GM19452 (cell line): Measurements from ENCODE around the gene RPL9.
"Not testable (repeated sequence)": the region's sequence is repeated elsewhere in the genome, so short reads cannot be mapped to it uniquely, and the experiment has no call there.

Source experiments
- ATAC-seq: cut with Tn5 transposase; IDR thresholded peaks from one replicate; pipeline ENCODE4 v1.9.1; 2021; ENCODE audit not compliant: unreplicated experiment

RPL9 gene

DNA sequence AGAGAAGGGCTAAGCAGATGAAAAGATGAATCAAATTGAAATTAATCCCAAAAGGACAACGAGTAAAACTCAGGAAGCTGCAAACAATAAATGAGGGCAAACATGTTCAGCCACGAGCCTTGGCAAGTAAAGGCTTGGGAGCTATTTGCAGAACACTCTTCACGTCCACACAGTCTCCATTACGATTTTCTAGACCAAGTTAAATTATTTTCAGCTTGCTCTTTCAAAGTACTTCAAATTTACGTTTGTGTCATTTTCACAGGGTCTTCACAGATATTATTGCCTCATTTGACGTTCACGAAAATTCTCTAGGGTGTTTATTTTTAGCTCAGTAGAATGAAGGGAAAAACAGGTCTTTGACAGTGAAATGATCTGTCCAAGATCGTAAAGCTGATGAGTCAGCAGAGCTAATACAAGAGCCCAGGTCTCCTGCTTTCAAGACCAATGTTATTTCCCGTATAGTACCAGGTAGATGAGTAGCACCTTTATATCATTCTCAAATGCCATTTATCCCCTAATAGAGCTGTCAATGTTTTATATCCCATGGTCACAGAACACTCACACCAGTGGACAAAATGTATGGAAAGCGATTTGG is 31.1 kb downstream of the RPL9 start:
- ATAC-seq = no peak

DNA sequence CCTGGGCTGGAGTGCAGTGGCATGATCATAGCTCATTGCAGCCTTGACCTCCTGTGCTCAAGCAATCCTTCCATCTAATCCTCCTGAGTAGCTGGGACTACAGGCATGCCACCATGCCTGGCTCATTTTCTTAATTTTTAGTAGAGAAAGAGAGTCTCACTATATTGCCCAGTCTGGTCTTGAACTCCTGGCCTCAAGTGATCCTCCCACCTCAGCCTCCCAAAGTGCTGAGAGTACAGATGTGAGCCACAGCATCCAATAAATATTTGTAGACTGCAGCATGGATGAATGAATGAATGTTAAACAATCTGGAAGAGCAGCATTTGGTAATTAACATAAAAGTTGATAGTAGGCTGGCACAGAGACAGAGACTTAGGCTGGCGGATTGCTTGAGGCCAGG is 32.0 kb downstream of the RPL9 start:
- ATAC-seq = no peak

DNA sequence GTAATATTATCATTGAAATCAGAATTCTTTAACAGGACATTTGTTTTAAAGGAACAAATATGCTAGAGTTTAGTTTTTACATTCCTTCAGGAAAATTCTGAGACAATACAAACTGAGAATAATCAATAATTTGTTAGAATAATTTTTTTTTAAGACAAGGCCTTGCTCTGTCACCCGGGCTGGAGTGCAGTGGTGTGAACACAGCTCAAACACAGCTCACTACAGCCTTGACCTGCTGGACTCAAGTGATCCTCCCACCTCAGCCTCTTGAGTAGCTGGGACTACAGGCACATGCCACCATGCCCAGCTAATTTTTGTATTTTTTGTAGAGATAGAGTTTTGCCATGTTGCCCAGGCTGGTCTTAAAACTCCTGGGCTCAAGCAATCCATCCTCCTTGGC is 33.4 kb downstream of the RPL9 start:
- ATAC-seq = not testable (repeated sequence)

DNA sequence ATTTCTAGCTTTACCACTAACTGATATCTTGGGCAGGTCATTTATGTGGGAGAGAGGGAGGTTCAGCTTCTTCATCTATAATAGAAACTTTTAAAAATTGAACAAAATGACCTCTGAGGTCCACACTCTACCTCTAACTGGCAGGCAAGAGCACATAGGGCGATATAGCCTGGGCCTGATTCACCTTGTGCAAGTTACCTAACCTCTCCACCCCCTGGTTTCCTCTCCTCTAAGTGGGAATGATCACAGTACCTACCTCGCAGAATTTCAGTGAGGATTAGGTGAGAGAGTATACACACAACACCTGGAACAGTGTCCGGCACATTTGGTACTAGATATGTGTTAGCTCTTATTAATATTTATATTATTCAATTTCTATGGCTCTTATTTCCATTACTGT is 36.5 kb downstream of the RPL9 start:
- no peak for ATAC-seq

DNA sequence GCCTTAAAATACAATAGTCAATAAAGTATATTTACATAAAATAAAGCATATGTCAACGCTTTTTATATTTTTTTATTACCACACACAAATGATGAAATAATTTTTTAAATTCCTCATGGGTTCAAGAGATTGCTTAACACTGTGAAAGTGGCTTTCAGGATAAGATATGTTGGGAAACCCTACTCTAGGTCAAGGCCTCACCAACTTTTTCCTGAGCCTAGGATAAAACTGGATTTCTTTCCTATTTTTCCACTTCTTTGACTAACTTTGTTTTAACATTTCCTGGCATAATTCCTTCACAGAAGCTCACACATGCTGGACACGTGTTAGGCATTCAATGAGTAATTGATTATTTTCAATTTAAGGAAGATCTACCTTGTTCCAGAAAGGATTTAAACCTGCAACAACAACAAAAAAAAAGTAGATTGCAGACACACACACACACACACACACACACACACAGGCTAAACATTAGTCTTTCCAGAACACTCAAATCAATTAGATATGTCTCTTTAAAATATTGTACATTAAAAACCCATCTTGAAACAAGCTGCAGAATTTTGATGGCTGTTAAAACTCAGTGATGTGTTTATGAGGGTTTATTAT is 42.9 kb downstream of the RPL9 start:
- no peak for ATAC-seq

DNA sequence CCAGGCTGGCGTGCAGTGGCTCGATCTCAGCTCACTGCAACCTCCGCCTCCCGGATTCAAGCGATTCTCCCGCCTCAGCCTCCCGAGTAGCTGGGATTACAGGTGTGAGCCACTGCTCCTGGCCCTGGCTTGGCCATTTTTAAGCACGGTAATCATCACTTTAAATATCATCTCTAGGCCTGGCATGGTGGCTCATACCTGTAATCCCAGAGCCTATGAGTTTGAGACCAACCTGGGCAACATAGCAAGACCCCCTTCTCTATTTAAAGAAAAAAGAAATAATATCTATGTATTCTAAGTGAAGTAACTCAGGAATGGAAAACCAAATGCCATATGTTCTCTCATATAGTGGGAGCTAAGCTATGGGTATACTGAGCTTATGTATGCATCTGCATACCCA is 47.2 kb downstream of the RPL9 start:
- ATAC-seq = not testable (repeated sequence)

DNA sequence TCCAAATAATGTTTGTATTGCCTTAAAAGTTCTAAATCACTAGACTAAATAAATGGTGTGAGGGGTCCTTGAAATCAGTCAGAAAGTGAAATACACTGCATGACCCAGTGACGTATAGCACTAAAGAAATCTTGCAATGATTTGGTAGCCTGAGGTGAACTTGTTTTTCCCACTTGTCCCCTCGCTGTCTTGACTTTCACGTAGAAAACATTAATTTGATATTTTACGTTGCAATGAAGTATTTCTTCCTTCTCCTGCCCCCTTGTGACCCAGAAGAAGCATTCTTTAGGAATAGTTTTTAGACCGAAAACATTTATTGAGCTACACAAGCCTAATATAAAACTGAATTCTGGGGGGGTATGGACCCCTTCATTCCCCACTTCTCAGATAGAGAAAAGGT is 48.3 kb downstream of the RPL9 start:
- no peak for ATAC-seq

DNA sequence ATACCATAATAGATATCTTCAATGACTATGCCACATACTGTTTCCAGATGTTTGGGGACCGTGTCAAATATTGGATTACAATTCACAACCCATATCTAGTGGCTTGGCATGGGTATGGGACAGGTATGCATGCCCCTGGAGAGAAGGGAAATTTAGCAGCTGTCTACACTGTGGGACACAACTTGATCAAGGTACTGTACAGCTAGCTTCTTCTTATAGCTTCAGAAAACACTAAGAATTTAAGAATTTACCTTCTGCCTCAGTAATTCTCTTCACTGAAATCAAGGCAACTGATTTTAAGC is 51.2 kb downstream of the RPL9 start:
- no peak for ATAC-seq

DNA sequence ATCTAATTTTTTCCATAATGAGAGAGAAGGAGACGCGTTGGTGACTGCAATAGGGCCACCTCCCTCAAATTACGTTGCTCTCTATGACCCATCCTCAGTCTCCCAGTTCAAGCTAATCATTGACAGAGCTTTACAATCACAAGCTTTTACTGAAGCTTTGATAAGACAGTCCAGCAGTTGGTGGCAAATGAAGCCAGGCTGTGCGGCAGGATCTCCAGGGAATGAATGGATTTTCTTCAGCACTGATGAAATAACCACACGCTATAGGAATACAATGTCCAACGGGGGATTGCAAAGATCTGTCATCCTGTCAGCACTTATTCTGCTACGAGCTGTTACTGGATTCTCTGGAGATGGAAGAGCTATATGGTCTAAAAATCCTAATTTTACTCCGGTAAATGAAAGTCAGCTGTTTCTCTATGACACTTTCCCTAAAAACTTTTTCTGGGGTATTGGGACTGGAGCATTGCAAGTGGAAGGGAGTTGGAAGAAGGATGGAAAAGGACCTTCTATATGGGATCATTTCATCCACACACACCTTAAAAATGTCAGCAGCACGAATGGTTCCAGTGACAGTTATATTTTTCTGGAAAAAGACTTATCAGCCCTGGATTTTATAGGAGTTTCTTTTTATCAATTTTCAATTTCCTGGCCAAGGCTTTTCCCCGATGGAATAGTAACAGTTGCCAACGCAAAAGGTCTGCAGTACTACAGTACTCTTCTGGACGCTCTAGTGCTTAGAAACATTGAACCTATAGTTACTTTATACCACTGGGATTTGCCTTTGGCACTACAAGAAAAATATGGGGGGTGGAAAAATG is 51.7 kb downstream of the RPL9 start, which contains the start of gene KLB:
KLB (plus strand) TSS at position 168 of the 821 bp plus-strand sequence; CDS start at position 188, 20 bp downstream.
- ATAC-seq = no peak
